Vagina (tissue), 2 donors: Measurements from ENCODE around the gene LAMB4.

Source experiments
- CTCF ChIP-seq, 3 experiments: fragments of 450-650 bp in 2 of 3; fragments of 200-600 bp in 1 of 3; sonication (generic) in 1 of 3; IDR thresholded peaks; one replicate each; pipeline ENCODE4 v1.5.1; 2017 to 2019; ENCODE audit warnings: antibody characterized with exemption in 3 of 3, mild to moderate bottlenecking in 2 of 3, moderate library complexity in 2 of 3
- POLR2A ChIP-seq, 2 donors: fragments of 450-650 bp; IDR thresholded peaks; one replicate each; pipeline ENCODE4 v1.6.1; 2017; ENCODE audit warnings: antibody characterized with exemption in 2 of 2, mild to moderate bottlenecking in 2 of 2, moderate library complexity in 2 of 2

- no peak for TF ChIP-seq POLR2A (IDR thresholded peaks at IDR 0.05)
- no peak for TF ChIP-seq CTCF (IDR thresholded peaks at IDR 0.05)
Observed at GRCh38 chr7:108147031-108147563, 16.9 kb upstream of the LAMB4 start.
